CD4-positive, alpha-beta memory T cell (primary cell): ENCODE data around the gene CISD3. TPM values are rescaled to one million over a fixed set of nuclear protein-coding genes. Genes with fewer than 3 reads are reported as not detected.
A peak's percentile ranks its signal among the peaks of the same experiment; 100 is the strongest.
"Not testable (repeated sequence)": the region's sequence is repeated elsewhere in the genome, so short reads cannot be mapped to it uniquely, and the experiment has no call there.

Experiments
- CTCF ChIA-PET: fragments of 350-600 bp; sonication (Branson Sonifier 250); formaldehyde crosslinking; loops from one replicate; lab custom pipeline; 2021; ENCODE audit warnings: inconsistent platforms; ENCODE audit not compliant: partially characterized antibody; lab: Charles Lee
- POLR2A ChIA-PET: fragments of 350-600 bp; sonication (Branson Sonifier 250); formaldehyde crosslinking; loops from one replicate; lab custom pipeline; 2021; ENCODE audit not compliant: partially characterized antibody; lab: Charles Lee
- DNase-seq, 5 donors: peaks; one replicate each; pipeline versions ENCODE4 v3.0.0 to v3.0.0-alpha.2; 2020 to 2022; ENCODE audit warnings: mixed read lengths in 1 of 5
- H3K27ac ChIP-seq: one replicate; pipeline ENCODE4 v1.7.0; 2013; ENCODE audit warnings: low read depth, low read length
- H3K27me3 ChIP-seq: 2 replicates; pipeline ENCODE4 v1.7.0; 2013; ENCODE audit warnings: mild to moderate bottlenecking, low read length, moderate library complexity; ENCODE audit not compliant: insufficient read depth
- H3K36me3 ChIP-seq: 2 replicates; pipeline ENCODE4 v1.7.0; 2013; ENCODE audit warnings: mild to moderate bottlenecking, low read length, moderate library complexity; ENCODE audit not compliant: insufficient read depth
- H3K4me1 ChIP-seq: 2 replicates; pipeline ENCODE4 v1.7.0; 2013; ENCODE audit warnings: mild to moderate bottlenecking, low read length, moderate library complexity; ENCODE audit not compliant: insufficient read depth
- H3K4me3 ChIP-seq, 2 donors: one replicate each; pipeline ENCODE4 v1.7.0; 2013; ENCODE audit warnings: low read length in 2 of 2, mild to moderate bottlenecking in 1 of 2
- H3K9me3 ChIP-seq, 2 donors: one replicate each; pipeline ENCODE4 v1.7.0; 2013; ENCODE audit warnings: low read length in 2 of 2, control low read depth in 1 of 2; ENCODE audit not compliant: control insufficient read depth in 1 of 2
- H3K27ac Mint-ChIP-seq, 7 donors: one replicate each; pipeline ENCODE4 v1.8.0; 2020 to 2021; ENCODE audit warnings: mixed read lengths in 7 of 7, mild to moderate bottlenecking in 6 of 7, inconsistent platforms in 3 of 7, moderate library complexity in 3 of 7
- H3K27me3 Mint-ChIP-seq, 2 donors: one replicate each; pipeline ENCODE4 v1.8.0; 2020 to 2021; ENCODE audit warnings: mixed read lengths in 2 of 2
- H3K36me3 Mint-ChIP-seq, 2 donors: one replicate each; pipeline ENCODE4 v1.8.0; 2020 to 2021; ENCODE audit warnings: mixed read lengths in 2 of 2, inconsistent platforms in 1 of 2, mild to moderate bottlenecking in 1 of 2
- H3K4me1 Mint-ChIP-seq, 4 donors: one replicate each; pipeline ENCODE4 v1.8.0; 2020 to 2021; ENCODE audit warnings: mixed read lengths in 4 of 4, mild to moderate bottlenecking in 1 of 4
- H3K4me3 Mint-ChIP-seq, 8 donors: one replicate each; pipeline ENCODE4 v1.8.0; 2020 to 2021; ENCODE audit warnings: mixed read lengths in 8 of 8, mild to moderate bottlenecking in 7 of 8, moderate library complexity in 6 of 8, inconsistent platforms in 3 of 8
- H3K9me3 Mint-ChIP-seq, 8 donors: one replicate each; pipeline ENCODE4 v1.8.0; 2020 to 2021; ENCODE audit warnings: mixed read lengths in 8 of 8, mild to moderate bottlenecking in 5 of 8, inconsistent platforms in 3 of 8, moderate library complexity in 1 of 8
- intact Hi-C: fragments of 100-400 bp; cut with micrococcal nuclease; formaldehyde crosslinking; loops from one replicate; pipeline ENCODE4 v1.15.1; 2023
- polyA plus RNA-seq, 2 donors: library from polyadenylated mRNA; unstranded; fragments of 300-500 nt; fragmentation: Illumina TruSeq; gene quantifications; one replicate each; pipeline ENCODE4 v1.2.3, GENCODE V29; 2021
- total RNA-seq, 2 experiments: library from RNA; stranded (reverse); gene quantifications; one replicate each; pipeline ENCODE4 v1.2.3, GENCODE V29; 2021

The CISD3 gene
- total and polyA plus RNA-seq, 4 experiments from 2014 or later, result 12.5 to 57.6 (median 34.4) TPM

GRCh38 chr17:38726145-38726544 is 4.0 kb upstream of the CISD3 start:
- intact Hi-C loops, H3K27me3 ChIP-seq, H3K9me3 Mint-ChIP-seq, H3K4me3 ChIP-seq, H3K27me3 Mint-ChIP-seq, H3K9me3 ChIP-seq, H3K27ac ChIP-seq, DNase-seq: not testable (repeated sequence)
- Mint-ChIP-seq H3K36me3 (peaks cover 12 to 41% of the 10 kb centered on the region in 2 donors), H3K27ac (peak overlapping the region; percentile 77 to 95 (median 84)), H3K4me1 (peaks cover 31 to 76% (median 54%) of the 10 kb centered on the region in 4 donors), H3K4me3 (peak overlapping the region in 6 of 8 donors; percentile 19 to 62 (median 32))
- Histone ChIP-seq H3K36me3 (peaks cover 22% of the 10 kb centered on the region), H3K4me1 (peaks cover 71% of the 10 kb centered on the region)
- ChIA-PET POLR2A (interaction anchor here (4.3 to 15.9 kb wide), 2 partner anchors 8 to 20 kb away, joined by 56 to 588 read pairs; partner anchors contain the start of gene MLLT6), CTCF (interaction anchor here (3.3 kb wide), 1 partner anchor 19 kb away, joined by 34 read pairs; the partner anchor contains the start of gene MLLT6)

GRCh38 chr17:38727736-38728135 is 2.4 kb upstream of the CISD3 start:
- Mint-ChIP-seq H3K27me3 (no peaks in the 10 kb centered on the region), H3K4me3 (peak overlapping the region; percentile 68 to 88 (median 81)), H3K4me1 (peaks cover 41 to 87% (median 62%) of the 10 kb centered on the region in 4 donors), H3K27ac (peak overlapping the region; percentile 89 to 97 (median 96)), H3K9me3 (peaks cover 0 to 3% (median 0%) of the 10 kb centered on the region in 8 donors), H3K36me3 (peaks cover 7 to 37% of the 10 kb centered on the region in 2 donors)
- H3K27me3 ChIP-seq, result no peaks in the 10 kb centered on the region
- ChIA-PET CTCF (interaction anchor here (0.7 to 3.3 kb wide), 9 partner anchors 9 to 169 kb away, joined by 3 to 34 read pairs (median 4); partner anchors contain the start of genes MLLT6, PSMB3 and RPL23), POLR2A (interaction anchor here (1.1 to 15.9 kb wide), 11 partner anchors 10 to 426 kb away, joined by 3 to 588 read pairs (median 11); partner anchors contain the start of genes EPOP, LASP1, MLLT6 and PIP4K2B)
- peak overlapping the region; percentile 67 for H3K27ac ChIP-seq
- peaks cover 12% of the 10 kb centered on the region for H3K36me3 ChIP-seq
- H3K4me1 ChIP-seq, result peaks cover 84% of the 10 kb centered on the region
- DNase-seq, result peak in 4 of 5 donors; percentile 49 to 81 (median 62)
- no peaks in the 10 kb centered on the region for H3K9me3 ChIP-seq
- intact Hi-C loops, result loop anchor here (1.0 kb wide), 1 partner anchor 25 kb away; the partner anchor contains the start of gene PSMB3
- H3K4me3 ChIP-seq, result peak overlapping the region; percentile 50 to 53

GRCh38 chr17:38728290-38728831 is 1.8 kb upstream of the CISD3 start:
- Mint-ChIP-seq H3K4me1 (peaks cover 43 to 87% (median 63%) of the 10 kb centered on the region in 4 donors), H3K27ac (peak overlapping the region; percentile 89 to 97 (median 96)), H3K27me3 (no peaks in the 10 kb centered on the region), H3K36me3 (peaks cover 7 to 36% of the 10 kb centered on the region in 2 donors), H3K4me3 (peak overlapping the region; percentile 68 to 88 (median 81)), H3K9me3 (peaks cover 0 to 3% (median 0%) of the 10 kb centered on the region in 8 donors)
- Histone ChIP-seq H3K36me3 (peaks cover 11% of the 10 kb centered on the region), H3K9me3 (no peaks in the 10 kb centered on the region), H3K4me1 (peaks cover 87% of the 10 kb centered on the region), H3K4me3 (peak overlapping the region; percentile 50 to 53), H3K27ac (peak overlapping the region; percentile 67), H3K27me3 (no peaks in the 10 kb centered on the region)
- intact Hi-C loops, result loop anchor here (1.0 kb wide), 1 partner anchor 24 kb away; the partner anchor contains the start of gene PSMB3
- peak; percentile 81 to 89 (median 85) for DNase-seq
- POLR2A ChIA-PET, result interaction anchor here (0.8 to 15.9 kb wide), 16 partner anchors 10 to 472 kb away, joined by 3 to 588 read pairs (median 6); partner anchors contain the start of genes EPOP, LASP1, MLLT6 and PIP4K2B
- CTCF ChIA-PET, result interaction anchor here (0.7 to 3.3 kb wide), 13 partner anchors 10 to 425 kb away, joined by 3 to 34 read pairs (median 5); partner anchors contain the start of genes MLLT6, PSMB3 and RPL23

GRCh38 chr17:38729368-38729885 is 714 bp upstream of the CISD3 start:
- H3K36me3 Mint-ChIP-seq, result peaks cover 4 to 30% of the 10 kb centered on the region in 2 donors
- H3K27me3 ChIP-seq, result no peaks in the 10 kb centered on the region
- no peaks in the 10 kb centered on the region for H3K9me3 ChIP-seq
- H3K4me3 ChIP-seq, result peak overlapping the region; percentile 29 to 54
- peaks cover 46 to 90% (median 70%) of the 10 kb centered on the region in 4 donors for H3K4me1 Mint-ChIP-seq
- intact Hi-C loops, result no loop called here
- POLR2A ChIA-PET, result interaction anchor here (0.8 to 15.9 kb wide), 13 partner anchors 11 to 170 kb away, joined by 3 to 588 read pairs (median 8); partner anchors contain the start of genes EPOP, LASP1, MLLT6 and PIP4K2B
- CTCF ChIA-PET, result interaction anchor here (0.9 to 3.3 kb wide), 10 partner anchors 11 to 424 kb away, joined by 3 to 34 read pairs (median 6); partner anchors contain the start of genes MLLT6 and RPL23
- peak overlapping the region; percentile 67 for H3K27ac ChIP-seq
- peaks cover 11% of the 10 kb centered on the region for H3K36me3 ChIP-seq
- DNase-seq, result no peak
- H3K27me3 Mint-ChIP-seq, result no peaks in the 10 kb centered on the region
- peak overlapping the region; percentile 89 to 97 (median 96) for H3K27ac Mint-ChIP-seq
- peak overlapping the region; percentile 68 to 88 (median 77) for H3K4me3 Mint-ChIP-seq
- H3K9me3 Mint-ChIP-seq, result peaks cover 0 to 3% (median 0%) of the 10 kb centered on the region in 8 donors
- peaks cover 90% of the 10 kb centered on the region for H3K4me1 ChIP-seq

GRCh38 chr17:38730526-38731379 is 612 bp downstream of the CISD3 start:
- H3K4me3 ChIP-seq, result peak overlapping the region; percentile 67 to 83
- H3K27ac Mint-ChIP-seq, result peak overlapping the region; percentile 81 to 99 (median 96)
- peaks cover 4% of the 10 kb centered on the region for H3K36me3 ChIP-seq
- H3K4me1 Mint-ChIP-seq, result peaks cover 41 to 91% (median 72%) of the 10 kb centered on the region in 4 donors
- H3K36me3 Mint-ChIP-seq, result peaks cover 0 to 25% of the 10 kb centered on the region in 2 donors
- H3K4me1 ChIP-seq, result peaks cover 80% of the 10 kb centered on the region
- no peaks in the 10 kb centered on the region for H3K27me3 Mint-ChIP-seq
- H3K9me3 ChIP-seq, result no peaks in the 10 kb centered on the region
- DNase-seq, result peak in 1 of 5 donors; percentile 59
- ChIA-PET CTCF (interaction anchor here (0.8 to 8.5 kb wide), 7 partner anchors 15 to 423 kb away, joined by 3 to 198 read pairs (median 4); partner anchors contain the start of genes EPOP and MLLT6), POLR2A (interaction anchor here (0.8 to 15.9 kb wide), 10 partner anchors 8 to 140 kb away, joined by 3 to 588 read pairs (median 6); partner anchors contain the start of genes EPOP, MLLT6 and PSMB3)
- intact Hi-C loops, result loop anchor here (1.0 kb wide), 3 partner anchors 25 to 172 kb away; partner anchors contain the start of gene MLLT6
- peak overlapping the region; percentile 72 for H3K27ac ChIP-seq
- no peaks in the 10 kb centered on the region for H3K27me3 ChIP-seq
- peaks cover 0 to 3% (median 0%) of the 10 kb centered on the region in 8 donors for H3K9me3 Mint-ChIP-seq
- H3K4me3 Mint-ChIP-seq, result peak overlapping the region; percentile 92 to 99 (median 97)
